ENCODE measurements around the gene TYK2.

TYK2 gene

DNA sequence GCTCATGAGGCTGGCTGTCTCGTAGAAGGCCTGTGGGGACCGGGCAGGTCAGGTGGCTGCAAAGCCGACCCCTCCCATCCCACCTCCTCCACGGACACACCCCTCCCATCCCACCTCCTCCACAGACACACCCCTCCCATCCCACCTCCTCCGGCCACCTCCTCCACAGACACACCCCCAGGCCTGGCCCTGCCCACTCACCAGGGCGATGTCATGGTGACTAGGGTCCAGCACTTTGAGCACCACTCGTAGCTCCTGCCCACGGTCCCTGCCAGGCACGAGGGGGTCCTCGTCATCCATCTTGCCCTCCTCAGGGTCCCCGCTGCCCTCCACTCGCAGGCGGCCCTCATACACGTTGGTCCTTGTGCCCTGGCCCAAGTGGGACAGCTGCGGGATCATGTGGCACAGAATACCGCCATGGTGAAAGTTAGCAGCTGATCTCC, 18.8 kb downstream of the TYK2 start:
- no peak overlapping the region for H3K9ac ChIP-seq (ENCODE audit: low read length)
- H3K9me3 ChIP-seq (ENCODE audit: insufficient read depth, low read length): no peaks in the 10 kb centered on the region
- H2AFZ ChIP-seq (ENCODE audit: low read depth, low read length): no peak overlapping the region
- peaks cover 24% of the 10 kb centered on the region for H3K79me2 ChIP-seq (ENCODE audit: low read length)
- H3K27me3 ChIP-seq (ENCODE audit: low read depth, low read length): no peaks in the 10 kb centered on the region
- H3K4me3 ChIP-seq (ENCODE audit: low read length): no peak overlapping the region
- H3K27ac ChIP-seq (ENCODE audit: low read length): no peak overlapping the region
- H4K20me1 ChIP-seq (ENCODE audit: insufficient read depth, low read length): 0 out of 2 replicates have a peak, but pooled peaks cover 7% of the 10 kb centered on the region
- no peak overlapping the region for H3K4me2 ChIP-seq (ENCODE audit: low read length)
- TF ChIP-seq, protein P1, sequence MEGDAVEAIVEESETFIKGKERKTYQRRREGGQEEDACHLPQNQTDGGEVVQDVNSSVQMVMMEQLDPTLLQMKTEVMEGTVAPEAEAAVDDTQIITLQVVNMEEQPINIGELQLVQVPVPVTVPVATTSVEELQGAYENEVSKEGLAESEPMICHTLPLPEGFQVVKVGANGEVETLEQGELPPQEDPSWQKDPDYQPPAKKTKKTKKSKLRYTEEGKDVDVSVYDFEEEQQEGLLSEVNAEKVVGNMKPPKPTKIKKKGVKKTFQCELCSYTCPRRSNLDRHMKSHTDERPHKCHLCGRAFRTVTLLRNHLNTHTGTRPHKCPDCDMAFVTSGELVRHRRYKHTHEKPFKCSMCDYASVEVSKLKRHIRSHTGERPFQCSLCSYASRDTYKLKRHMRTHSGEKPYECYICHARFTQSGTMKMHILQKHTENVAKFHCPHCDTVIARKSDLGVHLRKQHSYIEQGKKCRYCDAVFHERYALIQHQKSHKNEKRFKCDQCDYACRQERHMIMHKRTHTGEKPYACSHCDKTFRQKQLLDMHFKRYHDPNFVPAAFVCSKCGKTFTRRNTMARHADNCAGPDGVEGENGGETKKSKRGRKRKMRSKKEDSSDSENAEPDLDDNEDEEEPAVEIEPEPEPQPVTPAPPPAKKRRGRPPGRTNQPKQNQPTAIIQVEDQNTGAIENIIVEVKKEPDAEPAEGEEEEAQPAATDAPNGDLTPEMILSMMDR (IDR thresholded peaks at IDR 0.05; ENCODE audit: low read depth, low read length): no peak
- TF ChIP-seq EZH2phosphoT487 (IDR thresholded peaks at IDR 0.05; ENCODE audit: low read depth): no peak
- peaks cover 71% of the 10 kb centered on the region for H3K36me3 ChIP-seq (replicated peaks; ENCODE audit: low read depth, low read length)
- H3K4me1 ChIP-seq (ENCODE audit: low read length): peaks cover 5% of the 10 kb centered on the region; the same call in 1 of the 2 replicates

DNA sequence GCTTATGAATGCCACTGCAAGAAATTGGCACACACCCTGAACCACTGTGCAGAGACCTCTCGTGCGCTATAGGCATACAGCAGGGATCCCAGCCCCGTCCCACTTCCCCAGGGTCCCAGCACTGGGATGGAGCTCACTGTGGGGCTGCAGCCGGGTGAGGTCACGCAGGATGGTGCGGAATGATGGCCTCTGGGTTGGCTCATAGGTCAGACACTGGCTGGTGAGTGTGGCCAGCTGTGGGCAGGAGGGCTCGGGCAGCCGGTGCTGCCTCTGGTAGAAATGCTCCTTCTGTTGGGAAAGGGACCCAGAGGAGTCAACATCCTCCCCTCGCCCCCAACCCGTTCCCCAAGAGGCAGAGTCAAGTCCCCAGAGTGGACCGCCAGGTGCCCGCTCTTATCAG, 23.9 kb downstream of the TYK2 start:
- Histone ChIP-seq H3K36me3 (replicated peaks; ENCODE audit: low read depth, low read length) (peaks cover 64% of the 10 kb centered on the region), H3K9ac (ENCODE audit: low read length) (no peak overlapping the region)

GRCh38 chr19:10353793-10354391, 26.5 kb downstream of the TYK2 start:
- no peaks in the 10 kb centered on the region for H3K79me2 ChIP-seq (ENCODE audit: low read length)
- H2AFZ ChIP-seq (ENCODE audit: low read depth, low read length): no peak overlapping the region
- peaks cover 60% of the 10 kb centered on the region for H3K36me3 ChIP-seq (replicated peaks; ENCODE audit: low read depth, low read length)
- H3K9me3 ChIP-seq (ENCODE audit: insufficient read depth, low read length): no peaks in the 10 kb centered on the region
- no peak overlapping the region for H3K4me3 ChIP-seq (ENCODE audit: low read length)
- no peaks in the 10 kb centered on the region for H3K27me3 ChIP-seq (ENCODE audit: low read depth, low read length)
- no peak overlapping the region for H3K4me2 ChIP-seq (ENCODE audit: low read length)
- no peak overlapping the region for H3K27ac ChIP-seq (ENCODE audit: low read length)
- H4K20me1 ChIP-seq (ENCODE audit: insufficient read depth, low read length): no peaks in the 10 kb centered on the region
- H3K9ac ChIP-seq (ENCODE audit: low read length): no peak overlapping the region
- TF ChIP-seq EZH2phosphoT487 (IDR thresholded peaks at IDR 0.05; ENCODE audit: low read depth): no peak
- TF ChIP-seq, protein P1 (IDR thresholded peaks at IDR 0.05; ENCODE audit: low read depth, low read length): no peak
- H3K4me1 ChIP-seq (ENCODE audit: low read length): no peaks in the 10 kb centered on the region

More for the DNA sequence above, 23.9 kb downstream of the TYK2 start:
- no peak overlapping the region for H2AFZ ChIP-seq (ENCODE audit: low read depth, low read length)
- no peak overlapping the region for H3K4me3 ChIP-seq (ENCODE audit: low read length)
- no peak for TF ChIP-seq EZH2phosphoT487 (IDR thresholded peaks at IDR 0.05; ENCODE audit: low read depth)
- TF ChIP-seq, protein P1 (IDR thresholded peaks at IDR 0.05; ENCODE audit: low read depth, low read length): no peak
- no peaks in the 10 kb centered on the region for H3K9me3 ChIP-seq (ENCODE audit: insufficient read depth, low read length)
- no peaks in the 10 kb centered on the region for H3K79me2 ChIP-seq (ENCODE audit: low read length)
- H3K27ac ChIP-seq (ENCODE audit: low read length): no peak overlapping the region
- H4K20me1 ChIP-seq (ENCODE audit: insufficient read depth, low read length): no peaks in the 10 kb centered on the region
- no peaks in the 10 kb centered on the region for H3K4me1 ChIP-seq (ENCODE audit: low read length)
- no peak overlapping the region for H3K4me2 ChIP-seq (ENCODE audit: low read length)
- H3K27me3 ChIP-seq (ENCODE audit: low read depth, low read length): no peaks in the 10 kb centered on the region

GRCh38 chr19:10352764-10353671, 27.4 kb downstream of the TYK2 start:
- no peaks in the 10 kb centered on the region for H3K79me2 ChIP-seq (ENCODE audit: low read length)
- no peaks in the 10 kb centered on the region for H3K27me3 ChIP-seq (ENCODE audit: low read depth, low read length)
- no peak overlapping the region for H3K9ac ChIP-seq (ENCODE audit: low read length)
- no peaks in the 10 kb centered on the region for H4K20me1 ChIP-seq (ENCODE audit: insufficient read depth, low read length)
- no peaks in the 10 kb centered on the region for H3K9me3 ChIP-seq (ENCODE audit: insufficient read depth, low read length)
- no peak overlapping the region for H3K4me2 ChIP-seq (ENCODE audit: low read length)
- H3K27ac ChIP-seq (ENCODE audit: low read length): no peak overlapping the region
- H3K4me1 ChIP-seq (ENCODE audit: low read length): no peaks in the 10 kb centered on the region
- H3K36me3 ChIP-seq (replicated peaks; ENCODE audit: low read depth, low read length): peaks cover 57% of the 10 kb centered on the region
- H3K4me3 ChIP-seq (ENCODE audit: low read length): no peak overlapping the region
- TF ChIP-seq, protein P1 (IDR thresholded peaks at IDR 0.05; ENCODE audit: low read depth, low read length): no peak
- TF ChIP-seq EZH2phosphoT487 (IDR thresholded peaks at IDR 0.05; ENCODE audit: low read depth): no peak
- no peak overlapping the region for H2AFZ ChIP-seq (ENCODE audit: low read depth, low read length)
